IMR-90 (cell line): ENCODE results near the gene DHRS7B.

ENCODE experiments used
- BHLHE40 ChIP-seq: fragments of 150-350 bp; IDR thresholded peaks from 2 replicates; pipeline ENCODE4 v1.6.1; 2016; ENCODE audit warnings: mild to moderate bottlenecking, low read depth, low read length
- CTCF ChIP-seq: conservative IDR thresholded peaks from 2 replicates; pipeline ENCODE4 v1.5.1; 2012; ENCODE audit warnings: mild to moderate bottlenecking, low read depth, low read length, improper control_type of control experiment
- FOS ChIP-seq: fragments of 150-350 bp; IDR thresholded peaks from 2 replicates; pipeline ENCODE4 v1.6.1; 2016; ENCODE audit warnings: low read depth, low read length
- POLR2A ChIP-seq: IDR thresholded peaks from 2 replicates; pipeline ENCODE4 v1.6.1; 2012; ENCODE audit warnings: mild to moderate bottlenecking, low read depth, low read length
- RAD21 ChIP-seq: IDR thresholded peaks from 2 replicates; pipeline ENCODE4 v1.6.1; 2012; ENCODE audit warnings: low read length, improper control_type of control experiment
- SMC3 ChIP-seq: fragments of 150-350 bp; IDR thresholded peaks from 2 replicates; pipeline ENCODE4 v1.6.1; 2016; ENCODE audit warnings: low read depth, mild to moderate bottlenecking, antibody characterized with exemption, low read length, moderate library complexity

GRCh38 chr17:21161498-21162393 lies 35.0 kb downstream of the DHRS7B start:
- TF ChIP-seq CTCF (no peak), SMC3 (no peak), POLR2A (no peak), BHLHE40 (no peak), RAD21 (no peak), FOS (no peak)
